GM12865 (cell line): Measurements from ENCODE around the gene CLBA1.

ENCODE experiments used
- DNase-seq: peaks from one replicate; pipeline ENCODE4 v3.0.0; 2010; ENCODE audit warnings: low read depth
- H3K4me3 ChIP-seq: 2 replicates; pipeline ENCODE4 v1.5.1; 2011; ENCODE audit warnings: mild to moderate bottlenecking, low read depth, low read length, control low read depth
- TF ChIP-seq, protein P1 (sequence below): IDR thresholded peaks from 2 replicates; pipeline ENCODE4 v1.5.1; 2011; ENCODE audit warnings: low read length, control low read depth, low read depth, inconsistent platforms; ENCODE audit not compliant: insufficient read depth; ENCODE audit errors: missing control alignments

The CLBA1 gene

DNA sequence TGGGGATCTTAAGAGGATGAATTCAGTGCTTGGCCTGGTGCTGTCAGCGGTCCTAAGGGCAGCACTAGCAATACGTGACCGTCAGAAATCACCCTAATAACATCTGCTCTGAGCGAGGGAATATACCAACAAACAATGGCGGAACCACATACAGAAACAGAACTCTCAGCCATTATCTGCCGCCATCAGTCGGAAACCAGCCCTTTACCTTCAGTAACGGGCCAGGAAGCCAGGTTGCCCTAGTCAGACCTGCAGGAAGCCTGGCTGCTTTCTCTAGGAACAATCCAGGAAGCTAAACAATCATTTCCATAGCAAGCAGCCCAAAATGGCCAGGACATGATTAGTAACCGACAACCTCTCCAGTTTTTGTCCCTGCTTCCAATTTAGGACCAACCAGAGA is 29.7 kb downstream of the CLBA1 start:
- TF ChIP-seq, protein P1, sequence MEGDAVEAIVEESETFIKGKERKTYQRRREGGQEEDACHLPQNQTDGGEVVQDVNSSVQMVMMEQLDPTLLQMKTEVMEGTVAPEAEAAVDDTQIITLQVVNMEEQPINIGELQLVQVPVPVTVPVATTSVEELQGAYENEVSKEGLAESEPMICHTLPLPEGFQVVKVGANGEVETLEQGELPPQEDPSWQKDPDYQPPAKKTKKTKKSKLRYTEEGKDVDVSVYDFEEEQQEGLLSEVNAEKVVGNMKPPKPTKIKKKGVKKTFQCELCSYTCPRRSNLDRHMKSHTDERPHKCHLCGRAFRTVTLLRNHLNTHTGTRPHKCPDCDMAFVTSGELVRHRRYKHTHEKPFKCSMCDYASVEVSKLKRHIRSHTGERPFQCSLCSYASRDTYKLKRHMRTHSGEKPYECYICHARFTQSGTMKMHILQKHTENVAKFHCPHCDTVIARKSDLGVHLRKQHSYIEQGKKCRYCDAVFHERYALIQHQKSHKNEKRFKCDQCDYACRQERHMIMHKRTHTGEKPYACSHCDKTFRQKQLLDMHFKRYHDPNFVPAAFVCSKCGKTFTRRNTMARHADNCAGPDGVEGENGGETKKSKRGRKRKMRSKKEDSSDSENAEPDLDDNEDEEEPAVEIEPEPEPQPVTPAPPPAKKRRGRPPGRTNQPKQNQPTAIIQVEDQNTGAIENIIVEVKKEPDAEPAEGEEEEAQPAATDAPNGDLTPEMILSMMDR = no peak
- DNase-seq = no peak
- H3K4me3 ChIP-seq = peak overlapping the region; percentile 0; the same call in 1 of the 2 replicates

DNA sequence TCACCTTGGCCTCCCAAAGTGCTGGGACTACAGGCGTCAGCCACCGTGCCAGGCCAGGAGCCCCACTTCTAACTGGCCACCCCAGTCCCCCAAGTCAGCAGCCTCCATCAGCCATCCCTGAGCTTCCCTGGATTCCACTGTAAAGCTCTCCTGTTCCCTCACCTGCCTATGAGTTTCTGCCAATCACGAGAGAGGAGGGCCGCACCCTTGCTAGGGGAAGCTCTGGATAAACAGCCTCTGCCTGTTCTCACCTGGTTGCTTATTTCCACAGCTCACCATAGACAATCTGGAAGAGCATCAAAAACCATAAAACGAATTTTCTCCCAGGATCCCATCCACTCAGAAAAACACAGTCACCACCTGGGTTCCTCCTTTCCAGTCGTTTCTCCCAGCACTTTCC is 30.3 kb downstream of the CLBA1 start:
- H3K4me3 ChIP-seq = no peak overlapping the region
- TF ChIP-seq, protein P1 = no peak
- DNase-seq = no peak

DNA sequence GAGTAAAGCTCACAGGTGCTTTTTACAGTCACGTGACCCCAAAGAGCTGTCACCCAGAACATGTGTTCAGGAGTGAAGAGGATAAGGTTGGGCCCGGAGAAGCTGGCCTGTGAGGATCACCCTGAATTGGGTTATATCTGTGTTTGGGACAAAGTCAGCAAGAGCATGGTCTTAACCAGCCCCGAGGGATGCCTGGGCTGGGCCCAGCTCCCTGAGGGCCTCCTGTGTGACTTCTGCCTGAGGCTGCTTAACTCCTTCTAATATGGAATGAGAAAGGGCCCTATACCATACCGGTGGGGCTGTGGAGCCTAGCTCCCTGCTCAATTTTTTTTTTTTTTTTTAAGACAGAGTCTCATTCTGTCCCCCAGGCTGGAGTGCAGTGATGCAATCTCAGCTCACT is 32.8 kb downstream of the CLBA1 start:
- TF ChIP-seq, protein P1 = no peak
- no peak for DNase-seq
- H3K4me3 ChIP-seq = peak overlapping the region; percentile 62

DNA sequence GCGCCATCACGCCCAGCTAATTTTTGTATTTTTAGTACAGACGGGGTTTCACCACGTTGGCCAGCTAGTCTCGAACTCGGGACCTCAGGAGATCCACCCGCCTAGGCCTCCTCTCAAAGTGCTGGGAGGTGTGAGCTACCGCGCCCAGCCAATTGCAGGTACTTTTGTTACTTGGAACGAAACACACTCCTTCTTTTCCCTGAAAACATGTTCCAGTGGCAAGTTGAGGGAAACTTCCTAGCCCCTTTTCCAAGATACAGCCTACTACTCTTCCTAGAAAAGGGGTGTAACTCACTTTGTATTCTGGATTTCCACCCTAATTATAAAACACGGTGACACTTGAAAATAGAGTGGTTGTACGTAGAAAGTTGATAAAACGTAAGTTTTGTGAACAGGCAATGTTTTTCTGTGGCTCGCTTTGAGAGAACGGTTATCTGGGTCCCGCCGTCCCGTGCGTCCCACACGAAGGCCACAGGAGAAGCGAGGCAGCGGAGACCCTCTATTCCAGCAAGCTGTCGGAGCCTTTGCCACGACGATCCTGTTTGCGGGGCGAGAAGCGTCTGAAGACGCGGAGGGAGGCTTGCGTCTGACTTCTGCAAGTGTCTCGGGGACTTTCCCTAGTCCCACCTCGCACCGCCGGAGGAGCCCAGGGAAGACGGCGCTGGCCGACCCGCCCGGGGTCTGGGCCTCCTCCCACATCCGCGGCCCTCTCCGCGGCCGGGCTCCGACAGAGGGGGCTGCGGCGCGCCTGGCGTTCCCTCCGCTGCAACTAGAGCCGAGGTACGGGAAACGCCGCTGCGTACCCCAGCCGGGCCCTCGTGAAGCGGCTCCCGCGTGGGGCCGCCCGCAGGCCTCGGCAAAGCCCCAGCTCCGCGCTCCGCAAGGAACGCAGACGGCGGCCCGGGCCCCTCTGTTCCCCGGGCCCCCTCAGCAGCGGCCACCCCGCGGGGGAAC is 34.5 kb downstream of the CLBA1 start:
- peak overlapping the region; percentile 62 for H3K4me3 ChIP-seq
- DNase-seq = peak; percentile 75
- TF ChIP-seq, protein P1 = no peak

DNA sequence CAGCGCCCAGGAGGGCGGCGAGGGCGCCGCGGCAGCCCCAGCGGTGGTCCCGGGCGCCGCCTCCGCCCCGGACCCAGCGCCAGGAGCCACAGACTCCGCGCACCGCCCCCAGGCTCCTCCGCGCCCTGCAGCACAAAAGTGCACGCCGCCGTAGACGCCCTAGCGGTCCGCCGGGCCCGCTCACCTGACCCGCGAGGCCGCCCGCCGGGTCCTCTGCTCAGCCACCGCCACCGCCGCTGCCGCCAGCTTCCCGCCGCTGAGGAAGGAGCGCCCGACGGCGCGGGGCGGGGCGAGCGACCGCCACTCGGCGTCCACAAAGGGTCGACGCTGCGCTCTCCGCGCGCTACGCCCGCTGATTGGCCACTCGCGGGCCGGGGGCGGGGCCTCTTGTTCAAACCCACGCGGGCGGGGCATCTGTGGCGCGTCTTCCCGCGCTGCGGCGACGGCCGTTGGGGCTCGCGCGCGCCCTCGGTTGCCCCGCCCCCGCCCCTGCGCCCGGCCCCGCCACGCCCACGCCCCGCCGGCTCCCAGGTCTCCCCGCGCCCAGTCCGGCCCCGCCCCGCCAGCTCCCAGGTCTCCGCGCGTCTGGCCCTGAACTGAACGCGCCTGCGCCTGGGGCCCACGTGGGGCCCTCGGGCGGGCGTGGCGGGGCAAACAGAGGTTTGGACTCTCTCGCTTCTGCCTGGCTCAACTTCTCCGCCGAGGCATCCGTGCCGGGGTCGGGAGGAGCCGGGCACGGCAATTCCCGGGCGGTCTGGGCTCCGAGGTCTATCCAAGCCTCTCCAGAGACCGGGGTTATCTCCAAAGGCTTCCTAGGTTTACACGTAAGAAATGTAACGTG is 35.4 kb downstream of the CLBA1 start, which contains the start of gene CDCA4:
Gene CDCA4, minus strand, starts transcription at position 269 of the 841 bp plus-strand sequence. CDS start 9,154 bp downstream, outside the sequence.
- TF ChIP-seq, protein P1 = no peak
- H3K4me3 ChIP-seq = peak within 1 kb of the TSS; percentile 89
- DNase-seq = peak; percentile 98

DNA sequence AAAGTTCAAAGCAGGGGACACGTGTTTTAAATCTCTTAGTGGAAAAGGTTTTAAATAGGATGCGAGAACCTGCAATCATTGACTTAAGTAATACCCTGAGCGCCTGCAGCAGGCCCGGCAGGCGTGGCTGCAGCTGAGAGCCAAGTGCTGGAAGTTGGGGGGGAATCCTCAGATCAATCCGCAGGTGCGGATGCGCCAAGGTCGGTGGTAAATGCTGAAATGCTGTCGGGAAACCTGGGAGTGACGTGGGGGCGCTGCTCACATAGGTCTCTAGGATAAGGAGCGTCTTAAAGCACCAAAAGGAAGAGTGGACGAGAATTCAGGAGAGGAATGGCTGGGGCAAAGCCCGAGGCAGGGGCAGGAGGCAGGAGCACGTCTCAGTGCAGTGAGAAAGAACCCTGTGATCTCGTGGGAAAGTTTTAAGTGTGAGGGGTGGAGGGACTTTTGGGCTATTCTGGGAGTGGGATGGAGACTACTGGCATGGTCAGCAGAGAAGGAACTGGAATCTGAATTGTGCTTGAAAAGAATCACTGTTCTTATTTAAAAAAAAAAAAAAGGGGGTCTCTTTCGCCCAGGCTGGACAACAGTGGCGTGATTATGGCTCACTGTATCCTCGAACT is 36.2 kb downstream of the CLBA1 start:
- TF ChIP-seq, protein P1 = peak; percentile 13
- peak; percentile 75 for DNase-seq
- H3K4me3 ChIP-seq = peak overlapping the region; percentile 89
